Keratinocyte (primary cell): Measurements from ENCODE around the gene PSMD12.

Experiments used
- EZH2 ChIP-seq: IDR thresholded peaks from one replicate; pipeline ENCODE4 v1.6.1; 2012; ENCODE audit warnings: inconsistent platforms, mild to moderate bottlenecking, low read length, moderate library complexity
- TF ChIP-seq, protein P1 (sequence below), 3 experiments: IDR thresholded peaks in 1 of 3; conservative IDR thresholded peaks in 1 of 3; optimal IDR thresholded peaks in 1 of 3; 2 replicates in 2 of 3; 3 replicates in 1 of 3; pipeline versions ENCODE3 to v1.5.1; 2011; ENCODE audit warnings: low read length in 3 of 3, mild to moderate bottlenecking in 3 of 3, moderate library complexity in 2 of 3, control low read depth in 1 of 3, inconsistent platforms in 1 of 3; ENCODE audit not compliant: insufficient read depth in 2 of 3; ENCODE audit errors: extremely low read depth in 1 of 3

DNA sequence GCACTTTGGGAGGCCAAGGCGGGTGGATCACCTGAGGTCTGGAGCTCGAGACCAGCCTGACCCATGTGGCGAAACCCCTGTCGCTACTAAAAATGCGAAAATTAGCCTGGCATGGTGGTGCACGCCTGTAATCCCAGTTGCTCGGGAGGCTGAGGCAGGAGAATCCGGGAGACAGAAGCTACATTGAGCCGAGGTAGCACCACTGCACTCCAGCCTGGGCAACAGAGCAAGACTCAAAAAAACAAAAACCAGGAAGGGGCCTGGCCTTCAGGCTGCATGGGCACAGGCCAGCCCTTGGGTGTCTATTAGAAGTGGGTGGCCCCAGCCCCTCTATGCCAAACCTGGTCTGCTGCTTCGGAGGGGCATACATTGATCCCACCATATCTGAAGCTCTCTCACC, 56.0 kb downstream of the PSMD12 start:
- TF ChIP-seq, protein P1, sequence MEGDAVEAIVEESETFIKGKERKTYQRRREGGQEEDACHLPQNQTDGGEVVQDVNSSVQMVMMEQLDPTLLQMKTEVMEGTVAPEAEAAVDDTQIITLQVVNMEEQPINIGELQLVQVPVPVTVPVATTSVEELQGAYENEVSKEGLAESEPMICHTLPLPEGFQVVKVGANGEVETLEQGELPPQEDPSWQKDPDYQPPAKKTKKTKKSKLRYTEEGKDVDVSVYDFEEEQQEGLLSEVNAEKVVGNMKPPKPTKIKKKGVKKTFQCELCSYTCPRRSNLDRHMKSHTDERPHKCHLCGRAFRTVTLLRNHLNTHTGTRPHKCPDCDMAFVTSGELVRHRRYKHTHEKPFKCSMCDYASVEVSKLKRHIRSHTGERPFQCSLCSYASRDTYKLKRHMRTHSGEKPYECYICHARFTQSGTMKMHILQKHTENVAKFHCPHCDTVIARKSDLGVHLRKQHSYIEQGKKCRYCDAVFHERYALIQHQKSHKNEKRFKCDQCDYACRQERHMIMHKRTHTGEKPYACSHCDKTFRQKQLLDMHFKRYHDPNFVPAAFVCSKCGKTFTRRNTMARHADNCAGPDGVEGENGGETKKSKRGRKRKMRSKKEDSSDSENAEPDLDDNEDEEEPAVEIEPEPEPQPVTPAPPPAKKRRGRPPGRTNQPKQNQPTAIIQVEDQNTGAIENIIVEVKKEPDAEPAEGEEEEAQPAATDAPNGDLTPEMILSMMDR (optimal IDR thresholded peaks at IDR 0.05 in 1 of 3, IDR thresholded peaks at IDR 0.05 in 1 of 3, conservative IDR thresholded peaks at IDR 0.05 in 1 of 3; ENCODE audit: extremely low read depth in 1 of 3, insufficient read depth in 2 of 3, low read length in 3 of 3), result no peak
- TF ChIP-seq EZH2, result no peak
